Esophagus (tissue), 2 donors: Measurements from ENCODE around the gene MT1A. TPM values are rescaled to one million over a fixed set of nuclear protein-coding genes. Genes with fewer than 3 reads are reported as not detected.

Experiments used
- H3K27ac ChIP-seq, 2 donors: one replicate each; pipeline ENCODE4 v1.5.1; 2013; ENCODE audit warnings: low read depth in 2 of 2, mild to moderate bottlenecking in 2 of 2, inconsistent platforms in 1 of 2, low read length in 1 of 2, moderate library complexity in 1 of 2
- H3K27me3 ChIP-seq, 2 donors: one replicate each; pipeline ENCODE4 v1.6.1; 2013; ENCODE audit warnings: low read length in 2 of 2, control low read depth in 1 of 2, mild to moderate bottlenecking in 1 of 2; ENCODE audit not compliant: insufficient read depth in 2 of 2, control insufficient read depth in 1 of 2
- H3K36me3 ChIP-seq, 2 donors: one replicate each; pipeline ENCODE4 v1.6.1; 2013; ENCODE audit warnings: low read length in 1 of 2; ENCODE audit not compliant: control insufficient read depth in 2 of 2, insufficient read depth in 2 of 2
- H3K4me1 ChIP-seq, 2 donors: one replicate each; pipeline ENCODE4 v1.6.1; 2013; ENCODE audit warnings: low read length in 1 of 2; ENCODE audit not compliant: control insufficient read depth in 2 of 2, insufficient read depth in 2 of 2
- H3K4me3 ChIP-seq, 2 donors: one replicate each; pipeline ENCODE4 v1.5.1; 2013; ENCODE audit warnings: low read length in 2 of 2, mild to moderate bottlenecking in 2 of 2, low read depth in 1 of 2, moderate library complexity in 1 of 2
- H3K9me3 ChIP-seq, 2 donors: one replicate each; pipeline ENCODE4 v1.6.1; 2013; ENCODE audit warnings: mild to moderate bottlenecking in 2 of 2, low read depth in 1 of 2, low read length in 1 of 2, moderate library complexity in 1 of 2; ENCODE audit not compliant: control insufficient read depth in 2 of 2, insufficient read depth in 1 of 2
- WGBS, 2 donors: extraction: QIAGEN DNeasy Blood & Tissue Kit; methylation state at CpG; one replicate each; pipeline ENCODE4 v1.1.7; 2013; 5-methylcytosine and 5-hydroxymethylcytosine counted together
- polyA plus RNA-seq, 2 donors: library from polyadenylated mRNA; stranded (reverse); fragments of 200-250 nt; gene quantifications; one replicate each; pipeline ENCODE4 v1.2.3, GENCODE V29; 2013
- donor health status: healthy with polysubstance abuse.
- donor health status: Bipolar disorder and iron deficiency.

Gene MT1A
- polyA plus RNA-seq = 10 to 100 TPM in 1 of 2 donors, 1 to 10 TPM in 1; 9.8 to 10.3 TPM

DNA sequence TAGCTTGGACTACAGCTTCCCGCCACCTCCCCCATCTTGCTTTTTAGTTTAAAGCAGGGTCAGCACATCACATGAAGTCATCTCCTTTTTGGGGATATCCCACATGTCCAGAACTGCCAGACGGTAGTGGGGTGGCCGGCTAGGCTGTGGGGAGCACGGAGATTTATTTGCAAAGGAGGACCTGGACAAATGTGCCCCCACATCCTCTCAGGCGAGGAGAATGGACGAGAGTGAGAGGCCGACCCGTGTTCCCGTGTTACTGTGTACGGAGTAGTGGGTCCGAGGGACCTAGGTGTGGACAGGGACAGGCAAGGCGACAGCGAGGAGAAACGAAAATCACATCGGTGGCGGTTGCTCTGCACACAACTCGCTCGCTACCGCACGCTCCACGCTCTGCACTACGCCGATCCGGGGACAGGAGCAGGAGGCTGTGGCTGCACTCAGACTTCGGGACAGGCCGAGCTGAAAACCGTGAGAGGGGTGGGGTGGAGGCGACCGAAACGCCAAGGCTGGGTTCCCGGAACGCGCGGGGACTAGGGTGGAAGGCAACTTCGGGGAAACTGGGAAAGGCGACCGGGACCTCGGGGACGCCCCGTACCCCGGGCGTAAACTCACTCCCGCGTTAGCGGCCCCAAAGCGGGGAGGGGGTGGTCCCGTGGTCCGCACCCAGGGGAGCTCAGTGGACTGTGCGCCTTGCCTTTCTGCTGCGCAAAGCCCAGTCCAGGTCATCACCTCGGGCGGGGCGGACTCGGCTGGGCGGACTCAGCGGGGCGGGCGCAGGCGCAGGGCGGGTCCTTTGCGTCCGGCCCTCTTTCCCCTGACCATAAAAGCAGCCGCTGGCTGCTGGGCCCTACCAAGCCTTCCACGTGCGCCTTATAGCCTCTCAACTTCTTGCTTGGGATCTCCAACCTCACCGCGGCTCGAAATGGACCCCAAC lies at the start of gene MT1A:
Gene MT1A, plus strand, starts transcription at position 853 of the 937 bp plus-strand sequence. Its CDS starts 73 bp downstream, at position 926.
- H3K27ac ChIP-seq = no peak within 1 kb of the TSS
- H3K27me3 ChIP-seq = peaks cover 3% of the 10 kb centered on the region in 2 donors
- H3K4me1 ChIP-seq = peaks cover 0 to 11% of the 10 kb centered on the region in 2 donors
- peak within 1 kb of the TSS; percentile 7 to 39 for H3K4me3 ChIP-seq
- H3K9me3 ChIP-seq = no peaks in the 10 kb centered on the region
- no peaks in the 10 kb centered on the region for H3K36me3 ChIP-seq
- 15 to 19% methylated on average over 49 to 68 of the region's 68 CpGs for WGBS, 2 donors

DNA sequence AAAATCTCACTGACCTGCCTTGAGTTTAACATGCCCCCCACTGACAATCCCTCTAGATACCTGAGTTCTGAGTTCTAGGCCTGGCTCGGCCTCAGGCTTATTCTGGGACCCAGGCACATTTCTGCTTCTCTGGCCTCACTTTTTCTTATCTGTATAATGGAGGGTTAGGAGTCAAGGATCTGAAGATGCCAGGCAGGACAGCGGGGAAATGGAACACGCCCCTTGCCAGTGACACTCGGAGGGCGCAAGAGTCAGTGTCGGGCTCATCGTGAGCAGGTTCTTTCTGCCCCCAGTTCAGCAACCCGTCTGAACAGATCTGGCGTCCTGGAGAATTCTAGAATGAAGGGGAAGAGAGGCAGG lies 49.7 kb upstream of the MT1A start:
- peaks cover 0 to 3% of the 10 kb centered on the region in 2 donors for H3K27me3 ChIP-seq
- H3K27ac ChIP-seq = no peak overlapping the region
- 36 to 39% methylated on average over 9 of the region's 9 CpGs for WGBS, 2 donors
- no peaks in the 10 kb centered on the region for H3K36me3 ChIP-seq
- H3K4me3 ChIP-seq = peak overlapping the region in 1 of 2 donors; percentile 47
- H3K9me3 ChIP-seq = no peaks in the 10 kb centered on the region
- H3K4me1 ChIP-seq = peaks cover 7 to 8% of the 10 kb centered on the region in 2 donors

GRCh38 chr16:56589141-56590039 lies 49.1 kb upstream of the MT1A start, which contains the start of gene MT3:
Gene MT3 (plus strand): TSS chr16:56589528. CDS start chr16:56589591, 63 bp downstream.
- 6 to 7% methylated on average over 66 to 87 of the region's 87 CpGs for WGBS, 2 donors
- Histone ChIP-seq H3K36me3 (no peaks in the 10 kb centered on the region), H3K27ac (no peak within 1 kb of the TSS), H3K4me3 (peak within 1 kb of the TSS; percentile 41 to 47), H3K27me3 (peaks cover 0 to 6% of the 10 kb centered on the region in 2 donors), H3K9me3 (peaks cover 0 to 2% of the 10 kb centered on the region in 2 donors), H3K4me1 (peaks cover 7 to 8% of the 10 kb centered on the region in 2 donors)

GRCh38 chr16:56591377-56592060 lies 46.9 kb upstream of the MT1A start:
- WGBS, 2 donors = 61 to 67% methylated on average over 4 of the region's 4 CpGs

GRCh38 chr16:56593573-56594291 lies 44.7 kb upstream of the MT1A start:
- Histone ChIP-seq H3K27me3 (peaks cover 0 to 6% of the 10 kb centered on the region in 2 donors), H3K4me1 (peaks cover 7 to 8% of the 10 kb centered on the region in 2 donors), H3K36me3 (no peaks in the 10 kb centered on the region), H3K27ac (no peak overlapping the region), H3K9me3 (peaks cover 0 to 2% of the 10 kb centered on the region in 2 donors), H3K4me3 (no peak overlapping the region)
- 90 to 94% methylated on average over 6 of the region's 6 CpGs for WGBS, 2 donors

More at GRCh38 chr16:56591377-56592060, 46.9 kb upstream of the MT1A start:
- peaks cover 0 to 6% of the 10 kb centered on the region in 2 donors for H3K27me3 ChIP-seq
- H3K27ac ChIP-seq = no peak overlapping the region
- H3K4me1 ChIP-seq = peaks cover 7 to 8% of the 10 kb centered on the region in 2 donors
- H3K9me3 ChIP-seq = peaks cover 0 to 2% of the 10 kb centered on the region in 2 donors
- no peaks in the 10 kb centered on the region for H3K36me3 ChIP-seq
- H3K4me3 ChIP-seq = no peak overlapping the region

DNA sequence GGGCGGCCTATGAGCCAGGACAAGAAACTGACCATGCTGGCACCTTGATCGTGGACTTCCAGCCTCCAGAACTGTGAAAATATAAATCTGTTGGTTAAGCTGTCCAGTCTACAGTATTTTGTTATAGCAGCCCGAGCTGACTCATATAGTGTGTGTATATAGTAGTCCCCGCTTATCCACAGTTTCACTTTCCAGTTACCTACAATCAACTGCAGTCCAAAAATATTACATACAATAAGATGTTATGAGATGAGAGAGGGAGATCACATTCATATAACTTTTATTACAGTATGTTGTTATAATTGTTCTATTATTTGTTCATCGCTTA lies 44.2 kb upstream of the MT1A start:
- 90 to 91% methylated on average over 5 of the region's 5 CpGs for WGBS, 2 donors

DNA sequence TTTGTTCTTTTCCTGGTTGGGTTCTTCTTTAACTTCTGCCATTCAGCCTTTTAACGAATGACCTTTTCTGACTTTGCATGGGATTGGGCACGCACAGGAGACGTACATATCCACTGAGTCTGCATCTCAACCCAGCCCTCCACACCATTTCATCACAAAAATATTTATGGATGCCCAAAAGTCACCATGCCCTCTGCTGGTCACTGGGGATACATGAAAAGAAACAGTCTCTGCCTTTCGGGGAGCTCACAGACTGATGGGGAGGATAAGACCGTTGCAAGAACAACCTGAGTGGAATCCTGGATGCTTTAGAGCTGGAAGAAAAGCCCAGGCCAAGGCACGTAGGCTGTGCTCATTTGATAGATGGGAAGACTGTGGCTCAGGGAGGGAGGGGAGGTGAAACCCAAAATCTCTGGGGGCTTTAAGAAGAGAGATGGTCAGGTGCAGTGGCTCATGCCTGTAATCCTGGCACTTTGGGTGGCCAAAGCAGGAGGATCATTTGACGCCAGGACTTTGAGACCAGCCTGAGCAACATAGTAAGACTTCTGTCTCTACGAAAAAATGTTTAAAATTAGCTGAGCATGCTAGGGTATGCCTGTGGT lies 38.0 kb upstream of the MT1A start:
- WGBS, 2 donors = 26 to 34% methylated on average over 8 of the region's 8 CpGs
- no peak overlapping the region for H3K27ac ChIP-seq

More for the DNA sequence above, 44.2 kb upstream of the MT1A start:
- Histone ChIP-seq H3K27me3 (peaks cover 0 to 5% of the 10 kb centered on the region in 2 donors), H3K36me3 (no peaks in the 10 kb centered on the region), H3K9me3 (peaks cover 0 to 2% of the 10 kb centered on the region in 2 donors), H3K27ac (no peak overlapping the region), H3K4me3 (no peak overlapping the region), H3K4me1 (peaks cover 3 to 5% of the 10 kb centered on the region in 2 donors)

GRCh38 chr16:56601325-56601724 lies 37.1 kb upstream of the MT1A start:
- no peak overlapping the region for H3K4me3 ChIP-seq
- no peaks in the 10 kb centered on the region for H3K9me3 ChIP-seq
- peaks cover 0 to 2% of the 10 kb centered on the region in 2 donors for H3K4me1 ChIP-seq
- 76% methylated on average over 9 of the region's 9 CpGs for WGBS, 2 donors
- no peaks in the 10 kb centered on the region for H3K36me3 ChIP-seq
- H3K27me3 ChIP-seq = no peaks in the 10 kb centered on the region
- H3K27ac ChIP-seq = no peak overlapping the region

More for the DNA sequence above, 38.0 kb upstream of the MT1A start:
- no peaks in the 10 kb centered on the region for H3K27me3 ChIP-seq
- H3K9me3 ChIP-seq = no peaks in the 10 kb centered on the region
- no peak overlapping the region for H3K4me3 ChIP-seq
- H3K36me3 ChIP-seq = no peaks in the 10 kb centered on the region
- H3K4me1 ChIP-seq = no peaks in the 10 kb centered on the region
